ENCODE measurements around the gene FOXD1.
A peak's percentile ranks its signal among the peaks of the same experiment; 100 is the strongest.

FOXD1 gene

GRCh38 chr5:73450672-73451223, 2.2 kb upstream of the FOXD1 start:
- Histone ChIP-seq H3K27me3 (ENCODE audit: insufficient read depth, insufficient read length) (peaks cover 64% of the 10 kb centered on the region), H3K4me3 (ENCODE audit: insufficient read length, low read depth) (peak overlapping the region; percentile 36), H3K9me3 (ENCODE audit: insufficient read depth, low read length) (no peaks in the 10 kb centered on the region), H3K4me1 (ENCODE audit: insufficient read depth, insufficient read length) (peaks cover 8% of the 10 kb centered on the region), H3K9ac (ENCODE audit: insufficient read length, low read depth) (peak overlapping the region; percentile 67), H3K36me3 (ENCODE audit: insufficient read depth, insufficient read length, low read length) (no peaks in the 10 kb centered on the region)
- DNase-seq (ENCODE audit: low read depth, low spot score), result no peak
- TF ChIP-seq ZNF274 (IDR thresholded peaks at IDR 0.05; ENCODE audit: low read depth, low read length) (no peak), SUZ12 (IDR thresholded peaks at IDR 0.05; ENCODE audit: extremely low read depth, insufficient read depth, insufficient read length) (peak; percentile 60)

GRCh38 chr5:73450137-73450536, 1.6 kb upstream of the FOXD1 start:
- TF ChIP-seq SUZ12 (IDR thresholded peaks at IDR 0.05; ENCODE audit: extremely low read depth, insufficient read depth, insufficient read length), result no peak
- TF ChIP-seq YY1 (IDR thresholded peaks at IDR 0.05; ENCODE audit: insufficient read depth, insufficient read length), result no peak
- TF ChIP-seq ZNF274 (IDR thresholded peaks at IDR 0.05; ENCODE audit: low read depth, low read length), result no peak
- Histone ChIP-seq H3K4me3 (ENCODE audit: insufficient read length, low read depth) (no peak overlapping the region), H3K9ac (ENCODE audit: insufficient read length, low read depth) (no peak overlapping the region), H3K27me3 (ENCODE audit: insufficient read depth, insufficient read length) (peaks cover 70% of the 10 kb centered on the region), H3K4me1 (ENCODE audit: insufficient read depth, insufficient read length) (peaks cover 8% of the 10 kb centered on the region), H3K36me3 (ENCODE audit: insufficient read depth, insufficient read length, low read length) (no peaks in the 10 kb centered on the region), H3K9me3 (ENCODE audit: insufficient read depth, low read length) (no peaks in the 10 kb centered on the region)
- no peak for DNase-seq (ENCODE audit: low read depth, low spot score)

GRCh38 chr5:73447530-73448462, 781 bp downstream of the FOXD1 start:
- H3K4me1 ChIP-seq (ENCODE audit: insufficient read depth, insufficient read length), result peaks cover 8% of the 10 kb centered on the region
- TF ChIP-seq ZNF274 (IDR thresholded peaks at IDR 0.05; ENCODE audit: low read depth, low read length) (no peak), SUZ12 (IDR thresholded peaks at IDR 0.05; ENCODE audit: extremely low read depth, insufficient read depth, insufficient read length) (no peak), YY1 (IDR thresholded peaks at IDR 0.05; ENCODE audit: insufficient read depth, insufficient read length) (no peak)
- H3K36me3 ChIP-seq (ENCODE audit: insufficient read depth, insufficient read length, low read length), result no peaks in the 10 kb centered on the region
- H3K9ac ChIP-seq (ENCODE audit: insufficient read length, low read depth), result peak overlapping the region; percentile 42
- DNase-seq (ENCODE audit: low read depth, low spot score), result no peak
- H3K9me3 ChIP-seq (ENCODE audit: insufficient read depth, low read length), result no peaks in the 10 kb centered on the region
- H3K27me3 ChIP-seq (ENCODE audit: insufficient read depth, insufficient read length), result peaks cover 84% of the 10 kb centered on the region
- H3K4me3 ChIP-seq (ENCODE audit: insufficient read length, low read depth), result peak overlapping the region; percentile 47

GRCh38 chr5:73446631-73447529, 1.7 kb downstream of the FOXD1 start:
- Histone ChIP-seq H3K9ac (ENCODE audit: insufficient read length, low read depth) (peak overlapping the region; percentile 50), H3K4me3 (ENCODE audit: insufficient read length, low read depth) (peak overlapping the region; percentile 34), H3K4me1 (ENCODE audit: insufficient read depth, insufficient read length) (peaks cover 7% of the 10 kb centered on the region), H3K9me3 (ENCODE audit: insufficient read depth, low read length) (no peaks in the 10 kb centered on the region), H3K27me3 (ENCODE audit: insufficient read depth, insufficient read length) (peaks cover 84% of the 10 kb centered on the region), H3K36me3 (ENCODE audit: insufficient read depth, insufficient read length, low read length) (no peaks in the 10 kb centered on the region)
- DNase-seq (ENCODE audit: low read depth, low spot score), result no peak
- TF ChIP-seq SUZ12 (IDR thresholded peaks at IDR 0.05; ENCODE audit: extremely low read depth, insufficient read depth, insufficient read length) (no peak), ZNF274 (IDR thresholded peaks at IDR 0.05; ENCODE audit: low read depth, low read length) (no peak), YY1 (IDR thresholded peaks at IDR 0.05; ENCODE audit: insufficient read depth, insufficient read length) (no peak)

- Histone ChIP-seq H3K4me1 (ENCODE audit: insufficient read depth, insufficient read length) (peaks cover 3% of the 10 kb centered on the region), H3K27me3 (ENCODE audit: insufficient read depth, insufficient read length) (peaks cover 84% of the 10 kb centered on the region), H3K36me3 (ENCODE audit: insufficient read depth, insufficient read length, low read length) (no peaks in the 10 kb centered on the region), H3K4me3 (ENCODE audit: insufficient read length, low read depth) (no peak overlapping the region), H3K9ac (ENCODE audit: insufficient read length, low read depth) (no peak overlapping the region), H3K9me3 (ENCODE audit: insufficient read depth, low read length) (no peaks in the 10 kb centered on the region)
- DNase-seq (ENCODE audit: low read depth, low spot score), result no peak
- TF ChIP-seq YY1 (IDR thresholded peaks at IDR 0.05; ENCODE audit: insufficient read depth, insufficient read length), result no peak
- TF ChIP-seq SUZ12 (IDR thresholded peaks at IDR 0.05; ENCODE audit: extremely low read depth, insufficient read depth, insufficient read length), result no peak
- TF ChIP-seq ZNF274 (IDR thresholded peaks at IDR 0.05; ENCODE audit: low read depth, low read length), result no peak
These were observed 2.6 kb downstream of the FOXD1 start for GRCh38 chr5:73445665-73446630.

Measured in NT2/D1 (cell line).